HG03354 (cell line): ENCODE results near the gene LAMP5.

Experiments
- ATAC-seq: cut with Tn5 transposase; IDR thresholded peaks from one replicate; pipeline ENCODE4 v1.9.1; 2021; ENCODE audit warnings: mild to moderate bottlenecking; ENCODE audit not compliant: unreplicated experiment, poor library complexity, severe bottlenecking

LAMP5 gene, protein sequence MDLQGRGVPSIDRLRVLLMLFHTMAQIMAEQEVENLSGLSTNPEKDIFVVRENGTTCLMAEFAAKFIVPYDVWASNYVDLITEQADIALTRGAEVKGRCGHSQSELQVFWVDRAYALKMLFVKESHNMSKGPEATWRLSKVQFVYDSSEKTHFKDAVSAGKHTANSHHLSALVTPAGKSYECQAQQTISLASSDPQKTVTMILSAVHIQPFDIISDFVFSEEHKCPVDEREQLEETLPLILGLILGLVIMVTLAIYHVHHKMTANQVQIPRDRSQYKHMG

DNA sequence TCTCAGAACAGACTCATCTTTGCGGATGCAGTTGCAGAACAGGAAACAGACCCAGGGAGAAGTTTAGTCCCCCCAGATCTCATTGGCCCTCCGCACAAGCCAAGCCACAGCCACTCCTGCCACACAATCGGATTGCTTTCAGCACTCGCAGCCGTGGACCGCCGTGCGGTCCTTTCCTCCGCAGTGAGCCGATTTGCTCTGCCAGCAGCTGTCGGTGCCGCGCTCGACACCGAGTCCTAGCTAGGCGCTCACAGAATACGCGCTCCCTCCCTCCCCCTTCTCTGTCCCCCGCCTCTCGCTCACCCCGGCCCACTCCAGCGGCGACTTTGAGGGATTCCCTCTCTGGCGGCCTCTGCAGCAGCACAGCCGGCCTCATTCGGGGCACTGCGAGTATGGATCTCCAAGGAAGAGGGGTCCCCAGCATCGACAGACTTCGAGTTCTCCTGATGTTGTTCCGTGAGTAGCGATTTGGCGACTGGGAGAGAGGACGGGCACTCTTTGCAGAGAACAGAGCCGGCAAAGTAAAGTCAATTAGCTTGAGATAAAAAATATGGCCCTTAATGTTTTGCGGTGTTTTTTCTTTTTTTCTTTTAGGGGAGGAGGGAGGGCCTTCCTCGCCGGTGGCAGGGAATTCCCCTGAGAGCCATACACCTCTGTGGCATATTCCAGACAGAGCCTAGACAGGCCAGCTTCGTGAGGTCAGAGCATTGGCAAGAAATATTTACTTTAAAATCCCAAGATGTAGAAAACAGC is at the start of gene LAMP5:
Gene LAMP5, plus strand, starts transcription at position 130 of the 753 bp plus-strand sequence. Its CDS starts 263 bp downstream, at position 393.
- peak; percentile 41 for ATAC-seq

DNA sequence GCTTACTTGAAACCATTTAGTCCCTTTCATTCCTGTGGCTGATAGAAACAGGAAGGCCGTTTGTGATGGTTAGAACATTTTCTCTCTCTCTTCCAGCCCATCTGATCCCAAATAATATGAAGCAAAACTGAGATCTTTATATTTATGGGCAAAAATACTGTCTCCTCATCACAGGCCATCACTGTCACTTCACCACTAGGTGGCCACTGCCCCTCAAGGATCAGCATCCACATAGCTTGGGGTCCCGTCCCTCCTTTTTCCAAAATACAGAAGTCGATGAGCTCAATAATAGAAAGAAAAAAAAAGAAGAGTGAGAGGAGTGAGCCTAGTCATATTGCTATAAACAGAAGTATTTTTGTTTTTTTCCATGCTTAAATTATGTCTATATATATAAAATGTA is 46.4 kb upstream of the LAMP5 start:
- ATAC-seq = peak; percentile 61

DNA sequence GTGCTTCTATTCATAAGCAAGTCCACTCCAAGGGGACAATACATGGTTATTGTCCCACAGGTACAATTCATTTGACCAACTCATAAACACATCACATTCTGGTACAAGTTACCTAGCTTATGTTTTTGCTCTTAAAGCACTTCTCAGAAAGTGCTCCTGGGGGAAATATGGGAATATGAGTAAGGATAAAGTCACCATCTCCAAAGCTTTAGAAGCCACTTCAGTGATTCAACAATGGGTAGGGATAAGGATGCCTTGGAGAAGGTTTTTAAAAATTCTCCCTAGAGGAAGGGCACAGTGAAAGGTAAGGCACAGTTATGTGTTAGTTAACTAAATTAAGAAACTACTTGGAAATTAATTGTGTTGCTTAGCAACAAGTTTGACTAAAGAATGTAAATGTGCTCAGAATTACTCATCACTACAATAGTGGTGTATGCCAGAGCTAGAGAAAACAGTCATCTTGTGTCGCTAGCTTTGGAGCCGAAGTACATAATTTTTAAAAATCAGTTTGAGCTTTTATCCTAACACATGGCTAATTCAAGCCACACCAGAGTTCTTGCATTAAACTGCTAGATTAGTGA is 39.5 kb upstream of the LAMP5 start:
- ATAC-seq = no peak

DNA sequence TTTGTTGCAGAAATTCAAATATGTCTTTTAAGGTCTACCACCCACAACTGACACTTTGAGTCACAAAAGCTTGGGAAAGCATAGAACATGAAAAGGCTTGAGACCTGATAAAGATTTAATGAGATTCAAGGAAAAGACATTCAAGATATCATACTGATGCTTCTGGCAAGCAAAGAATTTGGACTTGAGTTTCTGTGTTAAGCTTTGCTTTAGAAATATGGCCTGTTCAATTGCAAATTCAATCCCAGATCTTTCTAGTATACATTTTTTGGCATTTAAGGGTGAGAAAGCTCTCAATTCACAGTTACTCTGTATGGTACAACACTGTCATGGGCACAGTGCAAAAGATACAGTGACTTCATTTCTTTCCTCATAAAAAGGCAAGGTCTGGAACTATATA is 38.9 kb upstream of the LAMP5 start:
- no peak for ATAC-seq

DNA sequence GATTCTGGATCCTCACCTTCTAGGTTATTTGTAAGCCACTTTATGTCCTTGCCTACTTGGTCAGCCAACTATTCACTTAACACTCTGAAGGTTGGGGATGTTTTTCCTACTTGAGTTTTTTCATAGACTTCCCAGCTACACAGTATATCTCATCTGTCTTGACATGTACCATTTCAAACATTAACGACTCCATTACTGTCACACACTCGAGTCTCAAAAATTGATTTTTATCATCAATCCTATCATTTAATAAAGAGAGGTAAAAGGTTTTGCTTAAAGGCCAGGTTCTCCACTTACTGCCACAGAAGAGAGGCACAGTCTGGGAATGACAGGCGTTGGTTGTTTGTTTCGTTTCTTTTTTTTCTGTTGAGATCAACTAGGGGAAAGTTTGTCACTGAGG is 38.2 kb upstream of the LAMP5 start:
- no peak for ATAC-seq

DNA sequence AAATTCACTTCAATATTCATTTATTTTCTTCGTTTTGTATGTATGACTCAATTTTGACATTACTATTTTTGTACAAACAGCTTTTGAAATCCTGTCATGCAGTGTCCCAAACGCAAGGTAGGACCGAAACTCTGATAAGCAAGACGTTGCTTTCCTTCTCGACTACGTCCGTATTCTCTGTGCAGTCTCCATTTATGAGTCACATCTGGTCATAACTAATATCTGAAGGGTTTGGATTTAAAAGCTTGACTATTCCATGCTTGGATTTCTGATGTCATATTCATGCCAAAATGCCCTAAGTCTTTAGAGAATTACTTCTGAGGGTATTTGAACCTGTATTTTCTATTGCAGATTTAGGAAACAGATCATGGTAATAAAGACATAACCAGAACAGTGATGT is 37.8 kb upstream of the LAMP5 start:
- no peak for ATAC-seq

DNA sequence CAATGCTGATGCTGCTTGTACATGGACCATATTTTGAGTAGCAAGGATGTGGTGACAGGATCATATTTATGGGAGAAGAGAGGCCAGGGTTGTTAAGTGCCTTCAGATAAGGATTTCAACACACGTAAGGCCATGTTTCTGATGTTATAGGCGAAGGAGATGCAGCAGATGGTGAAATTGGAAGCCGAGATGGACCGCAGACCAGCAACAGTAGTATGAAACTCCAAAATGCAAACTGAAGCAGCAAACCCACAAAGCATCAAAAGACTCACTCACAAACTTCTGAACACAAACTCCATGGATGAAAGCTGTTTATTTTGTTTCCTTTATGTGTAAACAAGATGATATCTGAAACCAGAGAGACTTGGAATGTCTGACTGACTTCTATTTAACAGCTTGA is 35.6 kb upstream of the LAMP5 start:
- no peak for ATAC-seq

DNA sequence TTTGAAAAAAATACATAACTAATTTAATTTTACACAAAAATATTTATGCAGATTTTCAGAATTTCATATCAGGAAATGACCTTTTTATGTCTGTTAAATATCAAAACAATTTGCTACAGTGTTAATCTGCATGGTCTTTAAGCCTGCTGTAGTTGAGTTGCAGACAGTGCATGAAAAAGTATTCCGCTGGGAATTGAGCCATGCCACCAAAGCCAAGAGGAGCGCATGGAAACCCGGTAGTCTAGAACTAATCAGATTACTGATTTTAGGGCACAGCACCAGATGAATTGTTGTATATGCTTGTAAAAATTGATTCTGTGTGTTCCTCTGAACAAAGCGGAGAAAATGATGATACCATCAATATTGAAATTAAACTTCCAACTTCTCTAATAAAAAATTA is 34.3 kb upstream of the LAMP5 start:
- no peak for ATAC-seq

DNA sequence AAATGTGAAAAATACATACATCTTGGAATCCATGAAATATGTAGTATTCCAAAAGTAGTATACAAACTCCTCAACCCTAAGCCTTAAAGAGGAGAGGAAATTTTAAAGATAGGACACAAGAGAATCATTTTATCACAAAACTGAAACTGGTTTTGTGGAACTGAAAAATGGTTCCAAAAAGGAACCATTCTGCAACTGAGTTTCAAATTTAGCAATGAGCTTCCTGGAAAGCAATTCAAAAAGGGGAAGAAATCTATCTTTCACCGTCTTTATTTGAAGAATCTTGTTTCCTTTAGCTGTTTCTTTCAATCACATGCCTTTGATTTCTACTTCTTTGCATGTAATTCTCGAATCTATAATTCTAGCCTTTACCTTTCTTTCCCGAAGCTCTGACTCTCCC is 32.2 kb upstream of the LAMP5 start:
- ATAC-seq = no peak

DNA sequence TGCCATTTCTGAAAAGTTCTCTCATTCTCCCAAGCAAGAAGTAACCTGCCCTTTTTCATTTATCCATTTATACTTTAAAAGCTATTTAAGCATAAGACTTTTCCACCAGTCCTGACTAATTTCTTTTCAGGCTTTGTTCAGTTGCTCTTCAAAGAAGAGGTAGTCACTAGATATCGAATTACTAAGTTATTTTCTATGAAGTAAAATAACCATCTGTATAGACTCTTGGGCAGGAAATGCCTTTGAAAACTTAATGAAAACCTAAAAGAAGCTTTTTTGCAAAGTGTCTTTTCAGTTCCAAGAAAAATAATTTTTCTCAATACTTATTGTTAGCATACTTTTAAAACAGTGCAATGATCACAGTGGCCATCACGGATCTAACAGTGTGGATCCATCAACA is 31.3 kb upstream of the LAMP5 start:
- no peak for ATAC-seq

DNA sequence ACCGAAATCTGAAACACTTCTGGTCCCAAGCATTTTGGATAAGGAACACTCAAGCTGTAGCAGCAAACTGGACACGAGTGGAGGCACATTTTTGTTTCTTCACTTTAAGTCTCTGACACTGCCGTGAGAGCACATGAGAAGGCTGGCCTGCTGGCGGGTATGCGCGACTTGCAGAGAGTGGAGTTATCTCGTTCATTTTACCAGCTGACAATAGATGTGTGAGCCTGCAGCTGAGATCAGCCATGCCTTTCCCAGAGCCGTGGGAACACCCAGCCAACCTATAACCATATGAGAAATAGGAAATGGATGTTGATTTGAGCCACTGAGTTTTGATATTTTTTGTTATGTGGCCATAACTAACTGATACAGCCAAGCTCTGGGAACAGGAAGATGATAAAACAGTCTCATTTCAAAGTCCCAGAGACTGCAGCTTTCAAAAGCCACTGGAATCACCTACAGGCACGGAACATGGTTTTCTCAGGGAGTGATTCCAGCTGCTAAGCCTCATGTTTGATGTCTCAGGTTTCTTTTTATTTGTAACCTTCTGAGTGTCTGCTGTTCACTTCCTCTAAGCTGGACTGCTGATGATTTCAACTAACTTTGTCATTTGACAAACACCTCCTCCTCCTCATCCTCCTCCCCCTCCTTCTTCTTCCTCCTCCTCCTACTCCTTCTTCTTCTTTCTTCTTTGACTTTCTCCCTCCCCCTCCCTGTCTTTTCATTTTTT is 28.6 kb upstream of the LAMP5 start:
- no peak for ATAC-seq

DNA sequence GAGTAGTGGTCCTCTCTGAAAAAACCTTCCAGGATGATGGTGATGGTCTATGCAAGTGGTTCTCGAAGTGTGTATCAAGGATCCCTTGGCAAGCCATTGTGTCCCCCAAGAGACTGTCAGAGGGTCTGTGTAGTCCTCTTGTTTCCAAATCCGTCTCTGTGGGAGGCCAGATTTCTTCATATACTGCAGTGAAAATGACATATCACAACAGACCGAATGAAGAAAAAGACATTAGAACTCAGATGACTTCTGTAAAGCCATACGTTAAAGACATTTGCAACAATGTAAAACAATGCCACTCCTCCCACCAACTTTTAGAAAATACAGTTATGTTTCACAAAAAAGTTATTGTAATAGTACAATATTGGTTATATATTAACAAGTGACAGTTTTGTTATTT is 27.2 kb upstream of the LAMP5 start:
- ATAC-seq = no peak

DNA sequence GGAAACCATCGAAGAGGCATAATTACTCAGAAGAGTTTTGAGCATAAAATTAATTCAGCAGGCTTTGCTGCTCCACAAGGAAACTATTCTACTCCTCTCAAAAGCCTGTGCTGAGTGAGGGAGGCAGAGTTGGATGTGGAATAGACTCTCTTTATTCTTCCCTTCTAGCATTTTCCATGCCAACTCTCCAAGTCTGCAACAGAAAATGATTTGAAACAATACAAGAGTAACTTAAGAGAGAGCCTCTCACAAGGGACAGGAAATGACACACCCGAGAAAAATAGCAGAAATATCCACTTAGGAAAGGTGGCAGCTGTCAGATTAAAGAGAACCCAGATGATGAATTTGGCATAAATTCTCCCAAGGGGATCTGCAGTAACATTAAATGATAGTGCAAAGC is 26.3 kb upstream of the LAMP5 start:
- no peak for ATAC-seq

DNA sequence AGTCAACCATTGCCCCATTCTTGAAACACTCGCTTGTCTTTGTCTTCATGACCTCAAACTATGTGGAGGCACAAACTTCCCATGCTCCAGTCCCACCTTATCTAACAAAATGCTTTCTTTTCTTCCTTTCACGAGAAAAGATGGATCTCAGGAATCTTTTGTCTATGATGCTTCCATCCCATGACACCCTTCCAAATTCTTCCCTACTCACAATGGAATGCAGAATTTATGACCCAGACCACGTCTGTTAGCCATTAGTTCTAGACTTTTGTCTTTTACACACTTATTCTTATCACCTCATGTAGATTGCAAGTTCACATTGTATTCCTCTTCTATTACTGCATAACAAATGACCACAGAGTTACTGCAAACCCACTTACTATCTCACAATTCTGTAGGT is 24.2 kb upstream of the LAMP5 start:
- ATAC-seq = no peak

DNA sequence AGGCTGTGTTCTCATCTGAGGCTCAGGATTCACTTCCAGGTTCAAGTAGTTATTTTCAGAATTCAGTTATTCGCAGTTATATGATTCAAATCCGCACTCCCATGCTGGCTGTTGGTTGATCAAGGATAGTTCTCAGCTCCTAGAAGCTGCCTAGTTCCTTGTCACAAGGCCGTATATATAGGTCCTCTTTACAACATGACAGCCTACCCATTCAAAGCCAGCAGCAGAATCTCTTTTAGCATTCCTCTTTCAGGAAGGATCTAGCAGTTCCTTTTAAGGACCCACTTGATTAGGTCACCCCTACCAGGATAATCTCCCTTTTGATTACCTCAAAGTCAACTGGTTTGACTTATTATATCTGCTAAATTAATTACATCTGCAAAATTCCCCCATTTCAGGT is 23.8 kb upstream of the LAMP5 start:
- no peak for ATAC-seq

DNA sequence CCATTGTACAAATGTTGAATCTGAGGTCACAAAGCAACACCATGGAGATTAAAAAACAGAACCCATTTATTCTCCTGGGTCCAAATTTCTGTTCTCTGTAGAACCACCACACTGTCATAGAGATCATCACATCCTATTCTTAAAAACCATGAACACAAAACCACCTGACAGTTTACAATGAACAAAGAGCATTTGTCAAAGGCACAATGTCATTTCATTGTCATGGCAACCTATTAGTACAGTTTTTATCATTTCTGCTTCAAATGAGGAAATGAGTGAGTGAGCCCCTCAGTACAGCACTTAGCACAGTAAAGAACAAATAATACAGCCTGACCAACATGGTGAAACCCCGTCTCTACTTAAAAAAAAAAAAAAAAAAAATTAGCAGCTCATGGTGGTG is 23.1 kb upstream of the LAMP5 start:
- no peak for ATAC-seq

DNA sequence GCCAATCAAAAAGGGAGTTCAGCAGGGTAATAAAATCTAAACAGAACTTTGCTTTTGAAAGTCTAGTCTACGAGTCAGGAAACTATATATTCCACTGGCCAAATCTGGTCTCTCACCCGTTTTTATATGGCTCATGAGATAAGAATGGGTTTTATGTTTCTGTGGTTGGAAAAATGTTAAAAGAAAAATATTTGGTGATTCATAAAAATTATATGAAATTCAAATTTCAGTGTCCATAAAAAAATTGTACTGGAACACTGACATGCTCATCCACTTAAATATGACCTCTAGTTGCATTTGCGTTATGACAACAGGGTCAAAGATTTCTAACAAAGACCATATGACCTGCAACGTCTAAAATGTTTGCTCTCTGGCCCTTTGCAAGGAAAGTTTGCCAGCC is 22.3 kb upstream of the LAMP5 start:
- no peak for ATAC-seq

DNA sequence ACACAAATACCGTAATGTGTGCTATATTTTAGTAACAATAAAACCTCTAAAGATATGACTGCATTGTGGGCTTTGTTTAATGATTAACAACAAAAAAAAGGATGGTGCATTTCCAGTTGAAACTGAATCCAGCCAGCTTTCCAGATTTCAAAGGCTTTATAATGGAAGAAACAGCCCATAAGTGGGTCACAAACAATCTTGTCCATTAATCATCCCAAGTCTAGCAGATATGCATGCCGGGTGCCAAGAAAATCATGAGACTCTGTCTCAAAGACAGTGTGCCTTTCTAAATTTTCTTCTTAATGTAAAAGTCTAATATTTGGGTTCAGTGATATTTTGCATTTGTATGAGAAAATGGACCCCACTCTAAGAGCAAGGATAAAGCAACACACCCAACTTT is 20.6 kb upstream of the LAMP5 start:
- ATAC-seq = no peak

DNA sequence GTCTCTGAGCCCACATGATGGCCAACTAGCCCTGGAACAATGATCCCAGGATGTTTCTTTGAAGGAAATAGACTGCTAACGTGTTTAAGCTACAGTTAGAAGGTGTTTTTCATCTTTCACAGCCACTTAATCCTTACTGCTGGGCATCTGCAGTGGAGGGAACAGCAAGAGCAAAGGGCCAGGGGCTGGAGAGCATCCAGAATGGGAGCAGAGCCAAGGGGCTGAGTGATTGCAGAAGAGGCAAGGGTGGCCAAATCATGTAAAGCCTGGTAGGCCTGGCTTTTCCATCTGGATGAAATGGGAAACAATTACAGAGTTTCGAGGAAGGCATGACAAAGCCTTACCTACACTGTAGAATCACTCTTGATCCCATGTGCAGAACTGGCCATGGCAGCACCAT is 18.7 kb upstream of the LAMP5 start:
- no peak for ATAC-seq

DNA sequence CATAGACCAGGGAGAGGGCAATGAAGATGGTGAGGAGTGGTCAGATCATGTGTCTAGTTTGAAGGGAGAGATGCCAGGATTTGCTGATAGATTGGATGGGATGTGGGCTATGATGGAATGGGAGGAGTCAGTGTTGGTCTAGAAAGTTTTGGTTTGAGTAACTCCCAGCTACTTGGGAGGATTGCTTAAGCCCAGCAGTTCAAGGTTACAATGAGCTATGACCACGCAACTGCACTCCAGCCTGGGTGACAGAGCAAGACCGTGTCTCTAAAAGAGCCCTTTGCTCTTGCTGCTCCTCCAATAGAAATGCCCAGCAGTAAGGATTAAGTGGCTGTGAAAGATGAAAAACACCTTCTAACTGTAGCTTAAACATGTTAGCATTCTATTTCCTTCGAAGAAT is 18.2 kb upstream of the LAMP5 start:
- no peak for ATAC-seq

DNA sequence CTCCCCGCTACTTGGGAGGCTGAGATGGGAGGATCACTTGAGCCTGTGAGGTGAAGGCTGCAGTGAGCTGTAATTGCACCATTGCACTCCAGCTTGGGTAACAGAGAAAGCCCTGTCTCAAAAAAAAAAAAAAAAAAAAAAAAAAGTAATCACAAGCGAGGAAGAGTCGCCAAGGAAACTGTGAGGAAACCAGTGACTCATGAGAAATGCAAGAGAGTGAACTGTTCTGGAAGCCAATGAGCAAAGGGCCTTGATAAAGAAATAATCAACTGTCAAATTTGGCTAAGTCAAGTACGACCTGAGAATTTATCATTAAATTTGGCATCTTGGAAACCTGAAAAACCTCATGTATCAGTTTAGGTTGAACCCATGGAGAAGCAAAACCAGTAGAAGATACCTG is 16.1 kb upstream of the LAMP5 start:
- ATAC-seq = no peak
